Upper lobe of left lung (tissue), 4 donors: Measurements from ENCODE around the gene CIBAR2.

ENCODE experiments used
- CTCF ChIP-seq, 6 experiments: fragments of 450-650 bp in 4 of 6; fragments of 200-600 bp in 2 of 6; sonication (generic) in 2 of 6; IDR thresholded peaks; one replicate each; pipeline ENCODE4 v1.5.1; 2016 to 2019; ENCODE audit warnings: antibody characterized with exemption in 6 of 6
- EP300 ChIP-seq, 4 donors: sonication (generic); formaldehyde crosslinking; IDR thresholded peaks; one replicate each; pipeline ENCODE4 v1.5.1; 2017; ENCODE audit warnings: antibody characterized with exemption in 4 of 4, control low read depth in 2 of 4
- POLR2A ChIP-seq, 4 donors: fragments of 450-650 bp; IDR thresholded peaks; one replicate each; pipeline ENCODE4 v1.5.1; 2016 to 2017; ENCODE audit warnings: antibody characterized with exemption in 4 of 4, mild to moderate bottlenecking in 2 of 4
- POLR2AphosphoS5 ChIP-seq, 2 donors: sonication (generic); formaldehyde crosslinking; IDR thresholded peaks; one replicate each; pipeline ENCODE4 v1.5.1; 2017; ENCODE audit warnings: antibody characterized with exemption in 2 of 2

GRCh38 chr16:85138825-85139627 is 26.8 kb upstream of the CIBAR2 start:
- TF ChIP-seq CTCF (IDR thresholded peaks at IDR 0.05) (no peak), EP300 (IDR thresholded peaks at IDR 0.05) (no peak), POLR2AphosphoS5 (IDR thresholded peaks at IDR 0.05) (no peak), POLR2A (IDR thresholded peaks at IDR 0.05) (no peak)
